T-helper 17 cell (primary cell): ENCODE measurements around the gene EIF4B. TPM values are rescaled to one million over a fixed set of nuclear protein-coding genes. Genes with fewer than 3 reads are reported as not detected.

Experiments used
- ATAC-seq: fragments of 150-1000 bp; cut with Tn5 transposase; 2 replicates; pipeline ENCODE4 v1.10.0; 2021; ENCODE audit warnings: mild to moderate bottlenecking, moderate library complexity
- DNase-seq, 3 donors: peaks; one replicate each; pipeline versions ENCODE4 v3.0.0 to v3.0.0-alpha.2; 2020 to 2021
- H3K9me3 ChIP-seq: one replicate; pipeline ENCODE4 v1.7.0; 2013; ENCODE audit warnings: low read length, mild to moderate bottlenecking; ENCODE audit not compliant: control insufficient read depth, poor library complexity, severe bottlenecking
- H3K27ac Mint-ChIP-seq: one replicate; pipeline ENCODE4 v1.8.0; 2022; ENCODE audit warnings: mild to moderate bottlenecking, moderate library complexity, mixed read lengths
- H3K27me3 Mint-ChIP-seq: one replicate; pipeline ENCODE4 v1.8.0; 2022; ENCODE audit warnings: mixed read lengths
- H3K36me3 Mint-ChIP-seq: one replicate; pipeline ENCODE4 v1.8.0; 2022; ENCODE audit warnings: low read depth, mixed read lengths
- H3K4me1 Mint-ChIP-seq: one replicate; pipeline ENCODE4 v1.8.0; 2022; ENCODE audit warnings: mild to moderate bottlenecking, mixed read lengths
- H3K4me3 Mint-ChIP-seq: one replicate; pipeline ENCODE4 v1.8.0; 2022; ENCODE audit warnings: mild to moderate bottlenecking, moderate library complexity, mixed read lengths
- total RNA-seq, 4 donors: library from RNA in 2 of 4; stranded (reverse) in 2 of 4; gene quantifications; one replicate each; pipeline ENCODE4 v1.2.3 and lab custom pipeline; 2022 to 2026

EIF4B gene
- total RNA-seq, 2 donors from 2014 or later = 635 to 667 TPM

DNA sequence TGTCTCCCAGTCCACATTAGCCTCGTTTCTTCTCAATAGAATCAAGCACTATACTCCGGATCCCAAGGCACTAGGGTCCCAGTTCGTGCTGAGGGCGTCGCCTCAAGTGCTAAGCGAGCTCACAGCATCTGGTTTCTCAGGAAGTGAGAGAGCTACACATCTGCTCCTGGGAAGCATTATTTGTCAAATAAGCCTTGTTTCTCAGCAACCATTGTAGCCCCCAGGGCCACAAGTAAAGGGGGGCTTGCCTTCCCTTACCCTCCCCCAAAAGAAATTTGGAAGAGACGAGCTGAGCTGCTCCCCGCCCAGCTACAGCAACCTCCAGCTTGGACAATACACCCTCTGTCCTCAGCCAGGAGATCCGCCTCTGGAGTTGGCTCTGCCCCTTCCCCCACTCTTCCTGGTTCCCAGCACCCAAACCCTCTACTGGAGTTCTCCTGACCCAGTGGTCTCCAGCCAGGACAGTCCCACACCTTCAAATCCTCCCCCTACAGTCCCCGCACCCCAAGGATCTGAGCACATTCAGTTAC is 37.9 kb downstream of the EIF4B start:
- ATAC-seq = no peak
- DNase-seq = no peak
- no peak overlapping the region for H3K4me3 Mint-ChIP-seq
- no peaks in the 10 kb centered on the region for H3K36me3 Mint-ChIP-seq
- H3K9me3 ChIP-seq = no peaks in the 10 kb centered on the region
- H3K27ac Mint-ChIP-seq = no peak overlapping the region
- H3K4me1 Mint-ChIP-seq = peaks cover 29% of the 10 kb centered on the region
- no peaks in the 10 kb centered on the region for H3K27me3 Mint-ChIP-seq

DNA sequence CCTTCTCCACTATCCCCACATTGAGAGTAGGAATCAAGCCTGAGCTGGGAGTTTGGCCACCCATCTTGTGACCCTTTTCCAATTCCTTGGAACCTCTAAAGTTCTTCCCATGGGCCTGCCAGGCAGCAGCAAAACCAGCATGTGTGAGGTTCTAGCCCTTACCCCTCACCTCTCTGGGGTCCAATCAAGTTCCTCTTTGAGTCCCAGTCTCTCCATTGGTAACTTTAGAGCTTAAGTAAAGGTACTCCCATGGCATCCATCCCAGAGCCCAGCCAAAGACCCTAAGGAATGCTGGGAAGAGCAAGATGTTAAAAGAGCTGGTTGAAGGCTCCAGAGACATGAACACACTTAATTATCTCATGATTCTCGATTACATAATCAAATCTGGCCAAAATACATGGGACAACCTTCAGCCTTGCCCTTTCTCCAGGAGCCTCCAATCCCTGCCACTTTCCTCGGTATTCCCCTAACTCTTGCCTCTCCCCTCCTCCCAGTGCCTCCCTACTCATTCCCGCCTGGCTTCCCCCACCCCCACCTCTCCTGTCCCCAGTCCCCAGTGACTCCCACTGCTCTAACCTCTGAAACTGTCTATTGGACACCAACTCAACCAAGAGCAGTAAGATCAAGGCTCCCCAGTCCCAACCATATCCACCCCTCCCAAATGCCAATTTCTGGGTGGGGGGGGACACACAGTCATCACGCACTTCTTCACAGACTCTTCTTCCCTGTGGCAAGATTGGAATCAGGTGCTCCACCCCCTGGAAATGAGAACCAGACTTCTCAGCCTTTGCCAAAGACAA is 38.8 kb downstream of the EIF4B start:
- no peaks in the 10 kb centered on the region for H3K9me3 ChIP-seq
- DNase-seq = no peak
- peak overlapping the region; percentile 61 for H3K4me3 Mint-ChIP-seq

DNA sequence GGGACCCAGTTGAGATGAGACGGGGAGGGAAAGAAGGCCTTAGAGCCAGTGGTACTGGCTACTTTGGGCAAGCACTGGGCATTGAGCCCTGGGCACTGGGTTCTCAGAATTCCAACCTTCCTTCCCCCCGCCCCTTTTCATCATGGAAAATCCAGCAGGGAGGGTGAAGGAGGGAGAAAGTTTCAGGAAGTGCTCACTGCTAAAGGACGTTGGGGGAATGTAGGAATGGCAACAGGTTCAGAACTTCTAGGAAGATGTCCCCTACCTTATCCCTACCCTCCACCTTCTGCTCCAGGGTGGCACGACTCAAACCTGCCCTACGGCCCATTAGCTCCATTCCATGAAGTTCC is 39.4 kb downstream of the EIF4B start:
- DNase-seq = no peak
- Mint-ChIP-seq H3K4me3 (peak overlapping the region; percentile 93), H3K27ac (peak overlapping the region; percentile 65), H3K27me3 (no peaks in the 10 kb centered on the region), H3K36me3 (no peaks in the 10 kb centered on the region), H3K4me1 (peaks cover 27% of the 10 kb centered on the region)
- H3K9me3 ChIP-seq = no peaks in the 10 kb centered on the region
- no peak for ATAC-seq

More for the DNA sequence above, 38.8 kb downstream of the EIF4B start:
- no peak for ATAC-seq
- H3K4me1 Mint-ChIP-seq = peaks cover 27% of the 10 kb centered on the region
- no peaks in the 10 kb centered on the region for H3K27me3 Mint-ChIP-seq
- H3K27ac Mint-ChIP-seq = peak overlapping the region; percentile 32
- H3K36me3 Mint-ChIP-seq = no peaks in the 10 kb centered on the region

DNA sequence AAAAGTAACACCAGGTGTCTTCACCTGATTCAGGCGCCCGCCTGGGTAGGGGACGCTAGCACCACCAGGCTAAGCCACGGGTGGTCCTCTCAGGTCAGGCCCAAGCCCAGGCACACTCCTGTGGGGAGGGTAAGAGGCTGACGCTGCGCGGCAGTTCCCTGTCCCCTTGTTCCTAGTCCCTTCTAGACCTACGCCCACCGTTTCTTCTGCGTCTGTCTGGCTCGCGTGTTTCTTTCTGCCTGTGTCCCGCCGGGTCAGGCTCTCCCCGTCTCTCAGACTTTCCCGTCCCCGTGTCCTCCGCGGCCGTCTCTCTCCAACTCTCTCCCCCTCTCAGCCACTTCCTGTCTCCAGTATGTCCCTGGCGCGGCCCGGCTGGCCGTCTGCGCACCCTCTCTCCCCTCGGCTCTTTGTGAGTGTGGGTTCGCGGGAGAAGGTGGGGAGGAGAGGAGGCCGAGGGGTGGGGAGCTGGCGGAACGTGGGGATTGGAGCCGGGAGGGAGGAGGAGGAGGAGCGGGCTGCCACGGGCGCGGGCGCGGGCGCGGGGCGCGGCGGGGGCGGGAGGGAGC is 40.5 kb downstream of the EIF4B start:
- Mint-ChIP-seq H3K27ac (peak overlapping the region; percentile 65), H3K4me1 (peaks cover 30% of the 10 kb centered on the region), H3K27me3 (no peaks in the 10 kb centered on the region), H3K36me3 (no peaks in the 10 kb centered on the region), H3K4me3 (peak overlapping the region; percentile 93)
- H3K9me3 ChIP-seq = no peaks in the 10 kb centered on the region
- ATAC-seq (peak; percentile 24), DNase-seq (no peak)

DNA sequence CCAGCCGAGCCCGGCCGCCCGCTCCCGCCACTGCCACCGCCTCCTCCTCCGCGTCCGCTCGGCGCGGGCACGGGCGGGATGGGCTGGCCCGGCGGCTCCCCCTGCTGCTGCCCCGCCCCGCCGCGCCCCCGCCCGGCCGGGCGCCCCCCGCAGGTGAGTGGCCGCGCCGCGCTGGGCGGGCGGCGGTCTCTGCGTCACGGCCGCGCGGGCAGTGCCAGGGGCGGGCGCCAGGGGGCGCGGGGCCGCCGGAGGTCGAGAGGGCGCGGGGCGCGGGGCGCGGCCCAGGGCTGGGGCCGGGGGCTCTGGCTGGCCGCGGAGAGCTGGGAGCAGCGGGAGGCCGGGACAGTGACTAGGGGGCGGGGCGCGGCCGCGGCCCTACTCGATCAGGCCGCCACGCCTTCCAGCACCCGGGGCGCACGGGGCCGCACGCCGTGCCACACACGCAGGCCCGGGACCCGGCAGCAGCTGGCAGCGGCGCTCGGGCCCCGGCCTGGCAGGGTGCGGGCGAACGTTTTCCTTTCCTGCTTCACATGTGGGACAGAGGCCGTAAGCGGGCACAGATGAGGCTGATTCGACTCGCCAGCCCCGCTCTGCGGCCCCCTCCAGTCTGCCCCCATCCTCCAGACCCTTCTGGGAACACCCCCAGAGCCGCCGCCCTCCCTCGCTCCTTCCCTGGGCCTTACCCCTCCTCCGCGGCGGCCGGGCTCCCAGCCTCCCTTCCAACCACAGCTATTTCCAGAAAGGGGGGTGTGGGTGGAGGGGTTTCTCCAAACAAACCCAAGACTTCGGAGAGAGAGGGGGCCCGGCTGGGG is 41.2 kb downstream of the EIF4B start:
- Mint-ChIP-seq H3K27ac (peak overlapping the region; percentile 68), H3K4me3 (peak overlapping the region; percentile 75)
- ATAC-seq = peak; percentile 85

DNA sequence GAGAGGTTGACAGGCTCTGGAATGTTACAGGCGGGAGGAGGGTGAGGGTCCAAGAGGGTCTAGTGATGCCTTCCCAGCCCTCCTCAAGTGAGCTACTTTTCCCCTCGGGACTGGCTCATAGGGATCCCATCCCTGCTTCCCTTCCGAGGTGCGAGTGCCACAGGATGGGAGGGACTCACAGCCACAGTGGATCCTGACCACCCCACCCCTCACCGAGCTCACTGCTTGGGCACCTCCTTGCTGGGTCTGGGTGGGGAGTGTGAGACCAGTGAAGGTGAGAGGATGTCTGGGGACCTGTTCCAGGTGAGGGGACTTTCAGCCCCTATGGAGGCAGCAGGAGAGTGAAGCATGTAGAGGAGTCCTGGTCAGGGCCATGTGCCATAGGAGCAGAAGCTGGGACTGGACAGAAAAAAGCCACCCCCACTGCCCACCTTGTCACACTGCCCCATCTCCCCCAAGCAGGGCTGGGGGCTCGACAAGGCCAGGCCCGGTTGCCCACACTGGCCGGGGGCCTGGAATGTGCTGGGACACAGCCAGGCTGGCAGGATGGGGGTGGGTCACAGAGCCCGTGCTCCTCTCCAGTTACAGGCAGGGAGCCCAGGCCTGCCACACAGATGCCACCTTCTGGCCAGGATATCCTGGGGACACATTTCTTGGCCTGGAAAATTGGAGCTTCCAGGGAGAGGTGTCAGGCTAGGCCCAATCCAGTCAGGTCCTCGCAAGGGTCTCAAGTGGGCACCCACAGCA is 42.0 kb downstream of the EIF4B start:
- no peaks in the 10 kb centered on the region for H3K27me3 Mint-ChIP-seq
- ATAC-seq = no peak
- no peak for DNase-seq
- H3K4me1 Mint-ChIP-seq = peaks cover 29% of the 10 kb centered on the region
- no peaks in the 10 kb centered on the region for H3K9me3 ChIP-seq
- peak overlapping the region; percentile 75 for H3K4me3 Mint-ChIP-seq
- no peaks in the 10 kb centered on the region for H3K36me3 Mint-ChIP-seq
- H3K27ac Mint-ChIP-seq = peak overlapping the region; percentile 68

More for the DNA sequence above, 41.2 kb downstream of the EIF4B start:
- DNase-seq = peak; percentile 71 to 80 (median 76)
- H3K27me3 Mint-ChIP-seq = no peaks in the 10 kb centered on the region
- H3K4me1 Mint-ChIP-seq = peaks cover 32% of the 10 kb centered on the region
- no peaks in the 10 kb centered on the region for H3K9me3 ChIP-seq
- no peaks in the 10 kb centered on the region for H3K36me3 Mint-ChIP-seq

DNA sequence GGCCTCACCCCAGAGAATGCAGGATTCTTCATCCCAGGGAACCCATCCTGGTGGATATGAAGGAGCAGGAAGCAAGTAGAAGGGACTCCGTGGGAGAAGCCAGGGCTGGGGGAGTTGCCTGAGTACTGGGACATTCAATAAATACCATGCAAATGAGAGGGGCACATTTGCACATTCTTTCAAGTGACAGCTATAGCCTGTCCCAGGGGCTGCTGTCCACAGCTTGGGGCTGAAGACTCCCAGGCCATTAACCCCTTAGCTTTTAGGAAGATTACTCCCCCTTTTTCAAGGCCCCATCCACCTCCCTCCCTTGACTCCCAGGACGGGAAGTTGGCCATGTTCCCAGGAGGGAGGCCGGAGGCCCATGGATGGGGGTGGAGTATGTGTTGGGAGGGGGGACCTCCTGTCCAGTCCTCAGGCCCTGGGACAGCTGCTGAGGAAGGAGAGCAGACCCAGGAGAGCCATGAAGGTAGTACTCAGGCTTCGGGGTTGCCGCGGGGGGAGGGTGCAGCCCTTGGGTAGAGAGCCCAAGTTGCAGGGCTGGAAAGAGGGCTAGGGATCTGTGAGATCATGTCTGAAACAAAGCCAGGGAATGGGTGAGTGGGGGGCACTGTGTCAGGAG is 42.6 kb downstream of the EIF4B start:
- Mint-ChIP-seq H3K36me3 (no peaks in the 10 kb centered on the region), H3K27me3 (no peaks in the 10 kb centered on the region), H3K4me1 (peaks cover 33% of the 10 kb centered on the region), H3K27ac (peak overlapping the region; percentile 68), H3K4me3 (no peak overlapping the region)
- DNase-seq (no peak), ATAC-seq (no peak)
- no peaks in the 10 kb centered on the region for H3K9me3 ChIP-seq

DNA sequence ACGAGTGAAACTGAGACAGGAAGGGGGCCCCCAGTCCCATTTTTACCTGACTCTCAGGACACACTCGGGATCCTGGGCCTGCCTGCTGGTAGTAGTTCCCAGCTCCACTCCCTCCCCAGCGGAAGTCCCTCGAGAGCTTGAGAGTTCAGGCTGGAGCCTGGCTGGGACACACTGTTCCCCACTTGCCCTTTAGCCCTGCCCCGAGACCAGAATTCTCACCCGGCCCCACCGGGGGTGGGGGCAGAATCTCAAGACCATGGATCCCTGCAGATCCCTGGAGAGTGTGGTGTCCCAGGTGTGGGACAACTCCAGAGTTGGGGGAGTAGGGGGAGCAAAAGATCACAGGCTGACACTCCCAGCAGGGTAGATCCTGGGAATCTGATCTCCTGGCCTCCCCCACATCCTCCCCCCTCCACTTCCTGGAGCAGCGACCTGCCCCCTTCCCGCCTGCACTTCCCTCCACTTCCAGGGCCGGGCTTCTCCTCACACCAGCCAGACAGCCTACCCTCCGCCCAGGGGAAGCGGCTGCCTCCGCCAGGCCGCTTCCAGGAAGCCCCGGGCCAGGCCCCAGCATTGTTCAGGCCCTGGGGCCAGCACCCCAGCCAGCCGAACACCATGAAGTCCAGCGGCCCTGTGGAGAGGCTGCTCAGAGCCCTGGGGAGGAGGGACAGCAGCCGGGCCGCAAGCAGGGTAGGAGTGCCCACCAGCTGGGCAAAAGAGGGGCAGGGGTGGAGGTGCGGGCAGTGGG is 43.5 kb downstream of the EIF4B start, which contains the start of gene TNS2:
TSS of gene TNS2 (plus strand) at position 495 of the 748 bp plus-strand sequence. CDS start at position 616, 121 bp downstream.
- no peak for ATAC-seq
- Mint-ChIP-seq H3K27ac (peak within 1 kb of the TSS; percentile 68), H3K4me1 (peaks cover 35% of the 10 kb centered on the region), H3K4me3 (no peak within 1 kb of the TSS), H3K27me3 (no peaks in the 10 kb centered on the region), H3K36me3 (no peaks in the 10 kb centered on the region)
- no peaks in the 10 kb centered on the region for H3K9me3 ChIP-seq
- DNase-seq = no peak

DNA sequence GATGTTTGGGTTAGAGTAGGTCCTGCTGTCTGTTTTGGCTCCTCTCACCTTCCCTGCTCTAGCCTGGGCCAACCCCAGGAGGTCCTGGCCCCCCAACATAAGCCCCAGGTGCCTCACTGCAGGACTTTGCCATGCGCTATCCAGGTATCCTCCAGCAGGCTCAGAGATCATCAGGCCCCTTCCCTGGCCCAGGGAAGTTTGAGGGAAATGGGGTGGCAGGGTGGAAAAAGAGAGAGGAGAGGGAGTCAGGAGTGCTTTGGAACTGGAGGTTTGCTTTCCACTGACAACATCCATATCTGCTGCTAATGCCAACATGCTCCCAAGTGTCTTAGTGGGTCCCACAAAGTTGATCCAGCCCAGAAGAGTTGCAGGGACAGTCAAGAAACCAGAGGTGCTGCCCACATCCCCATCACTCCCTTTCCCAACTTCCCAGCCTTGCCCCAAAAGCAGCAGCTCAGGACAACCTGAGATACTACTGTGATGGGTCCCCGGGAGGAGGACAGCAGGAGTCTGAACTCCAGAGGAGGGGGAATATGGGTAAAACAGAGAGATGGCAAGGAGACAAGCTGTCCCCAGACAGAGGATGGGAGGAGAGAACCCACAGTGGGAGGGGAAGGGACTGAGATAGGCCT is 44.3 kb downstream of the EIF4B start:
- DNase-seq (no peak), ATAC-seq (no peak)
- H3K4me1 Mint-ChIP-seq = peaks cover 33% of the 10 kb centered on the region
- no peak overlapping the region for H3K4me3 Mint-ChIP-seq
- H3K9me3 ChIP-seq = no peaks in the 10 kb centered on the region
- no peaks in the 10 kb centered on the region for H3K36me3 Mint-ChIP-seq
- no peak overlapping the region for H3K27ac Mint-ChIP-seq
- H3K27me3 Mint-ChIP-seq = no peaks in the 10 kb centered on the region

DNA sequence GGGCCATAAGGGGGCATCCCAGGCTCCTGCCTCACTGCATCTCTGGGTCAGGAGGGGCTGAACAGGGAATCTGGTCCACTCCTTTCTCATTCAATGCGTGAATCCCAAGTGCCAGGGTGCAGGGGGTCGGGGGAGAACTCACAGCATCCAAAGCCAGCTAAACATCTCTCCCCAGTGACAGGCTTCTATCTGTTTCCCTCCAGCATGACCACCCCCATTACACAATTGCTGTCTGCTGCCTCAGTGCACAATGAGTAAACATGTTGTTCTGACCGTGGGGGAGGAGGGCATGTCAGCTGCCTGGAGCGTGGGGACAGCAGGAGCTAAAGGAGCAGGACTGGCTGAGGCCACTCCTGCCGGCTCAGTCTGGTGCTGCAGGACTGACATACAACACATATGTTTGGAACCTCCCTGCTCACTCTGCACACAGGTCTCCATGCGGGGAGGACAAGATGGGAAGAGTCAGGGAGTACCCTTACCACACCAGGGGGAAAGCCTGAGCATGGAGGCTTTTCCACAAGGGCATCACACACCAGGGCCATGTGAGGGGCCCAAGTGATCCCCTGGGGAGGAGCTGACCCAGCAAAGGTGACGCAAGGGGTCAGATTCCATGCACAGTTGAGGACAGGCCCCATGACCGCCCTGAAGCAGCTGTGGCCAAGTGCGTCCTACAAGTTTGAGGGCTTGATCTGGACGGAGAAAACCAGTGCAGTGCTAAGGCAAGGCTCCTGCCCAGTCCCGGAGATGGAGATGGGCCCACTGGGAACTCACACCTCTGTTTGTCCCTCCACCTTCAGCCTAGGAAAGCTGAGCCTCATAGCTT is 45.0 kb downstream of the EIF4B start:
- ATAC-seq (no peak), DNase-seq (no peak)
- no peaks in the 10 kb centered on the region for H3K9me3 ChIP-seq
- Mint-ChIP-seq H3K27ac (no peak overlapping the region), H3K4me1 (peaks cover 28% of the 10 kb centered on the region), H3K27me3 (no peaks in the 10 kb centered on the region), H3K36me3 (no peaks in the 10 kb centered on the region), H3K4me3 (no peak overlapping the region)

DNA sequence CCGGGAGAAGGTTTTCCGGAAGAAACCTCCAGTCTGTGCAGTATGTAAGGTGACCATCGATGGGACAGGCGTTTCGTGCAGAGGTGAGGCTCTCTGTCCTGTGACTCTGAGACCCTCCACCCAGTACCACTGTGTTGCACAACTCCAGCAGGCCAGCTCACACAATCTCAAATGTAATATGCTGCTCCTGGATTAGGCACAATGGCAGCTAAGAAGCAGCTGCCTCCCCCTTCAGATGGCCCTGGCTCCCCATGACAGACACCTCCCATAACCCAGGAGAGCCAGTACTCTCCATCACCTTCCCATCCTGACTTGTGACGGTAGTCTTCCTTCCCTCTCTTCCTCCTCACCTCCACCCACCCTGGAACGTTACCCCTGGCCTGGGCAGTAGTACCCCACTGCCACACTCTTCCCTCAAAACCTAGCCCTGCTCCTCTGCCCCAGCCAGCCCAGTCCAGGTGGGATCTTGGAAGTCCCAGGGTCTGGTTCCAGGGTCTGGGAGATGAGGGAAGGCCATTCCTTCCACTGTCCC is 45.7 kb downstream of the EIF4B start:
- Mint-ChIP-seq H3K4me1 (peaks cover 24% of the 10 kb centered on the region), H3K27ac (no peak overlapping the region)

More for the DNA sequence above, 45.7 kb downstream of the EIF4B start:
- H3K27me3 Mint-ChIP-seq = no peaks in the 10 kb centered on the region
- ATAC-seq (no peak), DNase-seq (no peak)
- H3K4me3 Mint-ChIP-seq = no peak overlapping the region
- no peaks in the 10 kb centered on the region for H3K9me3 ChIP-seq
- H3K36me3 Mint-ChIP-seq = no peaks in the 10 kb centered on the region
